ENCODE measurements around the gene FAM200C. TPM values are rescaled to one million over a fixed set of nuclear protein-coding genes. Genes with fewer than 3 reads are reported as not detected.

FAM200C gene
- total RNA-seq, 2 experiments from 2014 or later = 1.0 to 1.2 TPM

GRCh38 chr5:160375701-160376100, 24.2 kb downstream of the FAM200C start:
- ChIA-PET CTCF (no interaction called here), POLR2A (no interaction called here)

- ChIA-PET POLR2A (no interaction called here), CTCF (no interaction called here)
Measured at GRCh38 chr5:160375166-160375565, 24.7 kb downstream of the FAM200C start.

GRCh38 chr5:160371294-160371693, 28.6 kb downstream of the FAM200C start:
- ChIA-PET POLR2A (no interaction called here), CTCF (interaction anchor here (1.9 kb wide), 1 partner anchor 26 kb away, joined by 6 read pairs; no protein-coding TSS in a partner anchor)

GRCh38 chr5:160370713-160371034, 29.2 kb downstream of the FAM200C start:
- CTCF ChIA-PET = interaction anchor here (0.5 to 1.9 kb wide), 3 partner anchors 26 to 352 kb away, joined by 4 to 6 read pairs (median 6); no protein-coding TSS in a partner anchor
- POLR2A ChIA-PET = no interaction called here

GRCh38 chr5:160369990-160370712, 29.7 kb downstream of the FAM200C start, which contains the start of gene C1QTNF2:
Gene C1QTNF2 (minus strand): TSS chr5:160370626. CDS start chr5:160355011, 15,615 bp downstream.
- CTCF ChIA-PET = interaction anchor here (0.5 to 1.9 kb wide), 3 partner anchors 25 to 351 kb away, joined by 4 to 6 read pairs (median 6); no protein-coding TSS in a partner anchor
- POLR2A ChIA-PET = no interaction called here

GRCh38 chr5:160367885-160368284, 32.0 kb downstream of the FAM200C start:
- ChIA-PET POLR2A (no interaction called here), CTCF (interaction anchor here (2.1 kb wide), 1 partner anchor 22 kb away, joined by 7 read pairs; no protein-coding TSS in a partner anchor)

GRCh38 chr5:160367261-160367660, 32.6 kb downstream of the FAM200C start:
- POLR2A ChIA-PET = interaction anchor here (0.6 kb wide), 1 partner anchor 24 kb away, joined by 3 read pairs; no protein-coding TSS in a partner anchor
- CTCF ChIA-PET = interaction anchor here (2.1 kb wide), 1 partner anchor 22 kb away, joined by 7 read pairs; no protein-coding TSS in a partner anchor

GRCh38 chr5:160366230-160366629, 33.6 kb downstream of the FAM200C start:
- ChIA-PET POLR2A (no interaction called here), CTCF (interaction anchor here (2.1 kb wide), 1 partner anchor 21 kb away, joined by 7 read pairs; no protein-coding TSS in a partner anchor)

- ChIA-PET CTCF (interaction anchor here (1.7 kb wide), 1 partner anchor 18 kb away, joined by 5 read pairs; no protein-coding TSS in a partner anchor), POLR2A (no interaction called here)
Measured at GRCh38 chr5:160363660-160364395, 36.0 kb downstream of the FAM200C start.

- CTCF ChIA-PET = interaction anchor here (1.7 kb wide), 1 partner anchor 17 kb away, joined by 5 read pairs; no protein-coding TSS in a partner anchor
- POLR2A ChIA-PET = no interaction called here
Measured at GRCh38 chr5:160363211-160363610, 36.6 kb downstream of the FAM200C start.

- ChIA-PET POLR2A (no interaction called here), CTCF (no interaction called here)
Measured at GRCh38 chr5:160361624-160362228, 38.1 kb downstream of the FAM200C start.

- CTCF ChIA-PET = no interaction called here
Measured at GRCh38 chr5:160360310-160360709, 39.5 kb downstream of the FAM200C start.

GRCh38 chr5:160359816-160360215, 40.0 kb downstream of the FAM200C start:
- ChIA-PET POLR2A (no interaction called here), CTCF (no interaction called here)

More at GRCh38 chr5:160360310-160360709, 39.5 kb downstream of the FAM200C start:
- POLR2A ChIA-PET = no interaction called here

GRCh38 chr5:160359242-160359641, 40.6 kb downstream of the FAM200C start:
- ChIA-PET CTCF (no interaction called here), POLR2A (no interaction called here)

- ChIA-PET POLR2A (no interaction called here), CTCF (interaction anchor here (0.6 kb wide), 1 partner anchor 200 kb away, joined by 4 read pairs; no protein-coding TSS in a partner anchor)
Measured at GRCh38 chr5:160357861-160358411, 41.9 kb downstream of the FAM200C start.

- ChIA-PET CTCF (interaction anchor here (1.3 kb wide), 1 partner anchor 38 kb away, joined by 3 read pairs; no protein-coding TSS in a partner anchor), POLR2A (no interaction called here)
Measured at GRCh38 chr5:160357394-160357793, 42.5 kb downstream of the FAM200C start.

- ChIA-PET POLR2A (no interaction called here), CTCF (interaction anchor here (0.6 to 1.3 kb wide), 2 partner anchors 39 to 161 kb away, joined by 3 to 4 read pairs; no protein-coding TSS in a partner anchor)
Measured at GRCh38 chr5:160356550-160357347, 43.1 kb downstream of the FAM200C start.

- ChIA-PET CTCF (no interaction called here), POLR2A (no interaction called here)
Measured at GRCh38 chr5:160354666-160355065, 45.2 kb downstream of the FAM200C start.

- CTCF ChIA-PET = interaction anchor here (0.6 kb wide), 1 partner anchor 831 kb away, joined by 3 read pairs; no protein-coding TSS in a partner anchor
- POLR2A ChIA-PET = no interaction called here
Measured at GRCh38 chr5:160353379-160353778, 46.5 kb downstream of the FAM200C start.
